Endothelial cell of umbilical vein (primary cell): ENCODE measurements around the gene TSHB. TPM values are rescaled to one million over a fixed set of nuclear protein-coding genes. Genes with fewer than 3 reads are reported as not detected.

Experiments
- BruUV-seq: library from RNA; stranded (reverse); fragments of 400-500 nt; replicated peaks from 2 replicates; lab custom pipeline; 2021; lab: Mats Ljungman, UMichigan
- CTCF ChIA-PET: fragments of 300-600, 350-600 bp; sonication (Branson Sonifier 250); formaldehyde crosslinking; loops from one replicate; lab custom pipeline; 2021; ENCODE audit warnings: antibody characterized with exemption, inconsistent platforms; lab: Charles Lee
- POLR2A ChIA-PET: fragments of 300-600, 350-600 bp; sonication (Branson Sonifier 250); formaldehyde crosslinking; loops from one replicate; lab custom pipeline; 2021; ENCODE audit warnings: antibody characterized with exemption, inconsistent platforms; lab: Charles Lee
- DNase-seq: peaks from one replicate; pipeline ENCODE4 v3.0.0-alpha.2; 2011; ENCODE audit warnings: low read depth, low spot score
- FAIRE-seq: peaks from 2 replicates; lab custom pipeline; 2011; peaks lifted over from hg19 to GRCh38; lab: Jason Lieb, UNC
- H2AFZ ChIP-seq: 2 replicates; pipeline ENCODE4 v1.6.0; 2012; ENCODE audit warnings: low read depth, low read length, control low read depth, inconsistent platforms
- H3K27ac ChIP-seq: 2 replicates; pipeline ENCODE4 v1.5.1; 2011; ENCODE audit warnings: low read depth, mild to moderate bottlenecking, control low read depth, low read length, moderate library complexity; ENCODE audit not compliant: insufficient read depth
- H3K27me3 ChIP-seq, 2 experiments: 2 replicates each; pipeline versions ENCODE4 v1.6.0 to v1.6.1; 2011; ENCODE audit warnings: low read length in 2 of 2, mixed read lengths in 1 of 2; ENCODE audit not compliant: control insufficient read depth in 2 of 2, insufficient read depth in 2 of 2
- H3K36me3 ChIP-seq, 2 experiments: 2 replicates in 1 of 2; 3 replicates in 1 of 2; pipeline ENCODE4 v1.5.1; 2011; ENCODE audit warnings: low read length in 2 of 2, mild to moderate bottlenecking in 1 of 2, moderate library complexity in 1 of 2; ENCODE audit not compliant: control insufficient read depth in 2 of 2, insufficient read depth in 2 of 2; ENCODE audit errors: extremely low read depth in 1 of 2
- H3K4me1 ChIP-seq: 3 replicates; pipeline ENCODE4 v1.5.1; 2011; ENCODE audit warnings: mild to moderate bottlenecking, low read length; ENCODE audit not compliant: control insufficient read depth, insufficient read depth; ENCODE audit errors: extremely low read depth
- H3K4me2 ChIP-seq: 2 replicates; pipeline ENCODE4 v1.6.1; 2011; ENCODE audit warnings: low read length, control low read depth, mixed read lengths; ENCODE audit not compliant: insufficient read depth
- H3K4me3 ChIP-seq, 3 experiments: fragments of 200-600 bp in 1 of 3; sonication (generic), shearing (Covaris generic) in 1 of 3; replicated peaks in 1 of 3; 2 replicates each; pipeline ENCODE4 v1.5.1; 2011 to 2016; ENCODE audit warnings: control low read depth in 3 of 3, low read length in 3 of 3, mild to moderate bottlenecking in 2 of 3, inconsistent platforms in 1 of 3, low read depth in 1 of 3, moderate library complexity in 1 of 3; ENCODE audit not compliant: insufficient read depth in 1 of 3
- H3K79me2 ChIP-seq: 2 replicates; pipeline ENCODE4 v1.6.0; 2012; ENCODE audit warnings: low read length, inconsistent platforms; ENCODE audit not compliant: control insufficient read depth, insufficient read depth
- H3K9ac ChIP-seq: replicated peaks from 2 replicates; pipeline ENCODE3; 2011; ENCODE audit warnings: low read length, control low read depth; ENCODE audit not compliant: insufficient read depth; ENCODE audit errors: extremely low read depth
- H3K9me1 ChIP-seq: replicated peaks from 3 replicates; pipeline ENCODE4 v1.6.0; 2011; ENCODE audit warnings: mild to moderate bottlenecking, low read length; ENCODE audit not compliant: control insufficient read depth, insufficient read depth; ENCODE audit errors: extremely low read depth
- H3K9me3 ChIP-seq: replicated peaks from 2 replicates; pipeline ENCODE4 v1.5.1; 2012; ENCODE audit warnings: low read length, inconsistent platforms; ENCODE audit not compliant: control insufficient read depth, insufficient read depth
- H4K20me1 ChIP-seq: replicated peaks from 2 replicates; pipeline ENCODE3; 2011; ENCODE audit warnings: mild to moderate bottlenecking, low read length; ENCODE audit not compliant: control insufficient read depth, insufficient read depth; ENCODE audit errors: extremely low read depth
- EZH2 ChIP-seq: IDR thresholded peaks from 2 replicates; pipeline ENCODE4 v1.6.1; 2012; ENCODE audit warnings: borderline replicate concordance, low read depth, mild to moderate bottlenecking, moderate library complexity, low read length, inconsistent platforms; ENCODE audit not compliant: severe bottlenecking
- FOS ChIP-seq: IDR thresholded peaks from 2 replicates; pipeline ENCODE4 v1.6.1; 2011; ENCODE audit warnings: mild to moderate bottlenecking, low read length, moderate library complexity, borderline replicate concordance; ENCODE audit not compliant: insufficient read depth
- GATA2 ChIP-seq: IDR thresholded peaks from 2 replicates; pipeline ENCODE4 v1.7.0; 2011; ENCODE audit warnings: low read depth, mild to moderate bottlenecking, moderate library complexity, mixed read lengths, low read length; ENCODE audit not compliant: insufficient read length, insufficient read depth
- JUN ChIP-seq: IDR thresholded peaks from 2 replicates; pipeline ENCODE4 v1.6.1; 2011; ENCODE audit warnings: borderline replicate concordance, low read depth; ENCODE audit not compliant: insufficient read length, insufficient read depth
- MYC ChIP-seq: IDR thresholded peaks from one replicate; pipeline ENCODE4 v1.6.1; 2011; ENCODE audit warnings: mild to moderate bottlenecking, low read depth, low read length
- POLR2A ChIP-seq: IDR thresholded peaks from 2 replicates; pipeline ENCODE4 v1.6.1; 2012; ENCODE audit warnings: low read depth, mild to moderate bottlenecking, control low read depth, low read length
- POLR2AphosphoS5 ChIP-seq: IDR thresholded peaks from 2 replicates; pipeline ENCODE4 v1.6.1; 2012; ENCODE audit warnings: low read depth, mild to moderate bottlenecking, control low read depth, low read length, moderate library complexity; ENCODE audit not compliant: insufficient read depth
- dilution Hi-C: fragments of 300-500 bp; cut with MboI; formaldehyde crosslinking; loops from one replicate; pipeline ENCODE4 v1.15.0; 2019; ENCODE audit warnings: low sequenced_read_pairs; ENCODE audit not compliant: extremely low pct_ligation_motif_present
- intact Hi-C: fragments of 100-400 bp; cut with micrococcal nuclease; formaldehyde crosslinking; loops from one replicate; pipeline ENCODE4 v1.10.0; 2022
- polyA plus RNA-seq, 4 experiments: library from polyadenylated mRNA; depleted of rRNA in 3 of 4; stranded (reverse) in 3 of 4; unstranded in 1 of 4; fragments of >200 nt; gene quantifications; 2 replicates each; pipeline versions ENCODE4 v1.2.1 to v1.2.3, GENCODE V29; 2011 to 2012; ENCODE audit warnings: missing spikeins in 1 of 4
- total RNA-seq: library from RNA; stranded (reverse); gene quantifications from 2 replicates; pipeline ENCODE4 v1.2.3, GENCODE V29; 2021
- TF ChIP-seq, protein P1 (sequence below), 2 donors: IDR thresholded peaks; 1 replicate in 1 of 2; 2 replicates in 1 of 2; pipeline ENCODE4 v1.5.1; 2011; ENCODE audit warnings: low read length in 2 of 2, mild to moderate bottlenecking in 2 of 2, moderate library complexity in 2 of 2, control low read depth in 1 of 2, inconsistent platforms in 1 of 2, low read depth in 1 of 2; ENCODE audit not compliant: insufficient read depth in 1 of 2; ENCODE audit errors: extremely low read depth in 1 of 2
- TF ChIP-seq, protein P2 (sequence below): IDR thresholded peaks from 2 replicates; pipeline ENCODE4 v1.6.1; 2011; ENCODE audit not compliant: insufficient read depth, insufficient read length

Gene TSHB
- total and polyA plus RNA-seq, 2 donors (not counting 3 experiments of a cell fraction or from before 2014, with no cell fraction given), result not detected

DNA sequence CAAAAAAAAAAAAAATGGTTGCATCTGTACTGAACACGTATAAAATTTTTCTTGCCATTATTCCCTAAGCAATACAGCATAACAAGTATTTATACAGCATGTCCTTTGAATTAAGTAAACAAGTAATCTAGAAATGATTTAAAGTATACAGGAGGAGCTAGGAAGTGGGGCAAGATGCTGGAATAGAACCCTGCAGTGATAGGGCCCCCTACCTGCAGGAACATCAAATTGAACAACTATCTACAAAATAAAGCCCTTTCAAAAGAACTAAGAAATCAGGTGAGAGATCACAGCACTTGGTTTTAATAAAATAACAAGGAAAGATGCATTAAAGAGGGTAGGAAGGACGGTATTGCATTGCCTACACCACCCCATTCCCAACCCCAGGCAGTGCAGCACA is 10.9 kb downstream of the TSHB start:
- peaks cover 4 to 8% of the 10 kb centered on the region in 2 experiments for H3K27me3 ChIP-seq
- TF ChIP-seq POLR2AphosphoS5 (no peak), MYC (no peak), GATA2 (no peak), POLR2A (no peak), JUN (no peak), EZH2 (no peak), FOS (no peak)
- TF ChIP-seq, protein P1, sequence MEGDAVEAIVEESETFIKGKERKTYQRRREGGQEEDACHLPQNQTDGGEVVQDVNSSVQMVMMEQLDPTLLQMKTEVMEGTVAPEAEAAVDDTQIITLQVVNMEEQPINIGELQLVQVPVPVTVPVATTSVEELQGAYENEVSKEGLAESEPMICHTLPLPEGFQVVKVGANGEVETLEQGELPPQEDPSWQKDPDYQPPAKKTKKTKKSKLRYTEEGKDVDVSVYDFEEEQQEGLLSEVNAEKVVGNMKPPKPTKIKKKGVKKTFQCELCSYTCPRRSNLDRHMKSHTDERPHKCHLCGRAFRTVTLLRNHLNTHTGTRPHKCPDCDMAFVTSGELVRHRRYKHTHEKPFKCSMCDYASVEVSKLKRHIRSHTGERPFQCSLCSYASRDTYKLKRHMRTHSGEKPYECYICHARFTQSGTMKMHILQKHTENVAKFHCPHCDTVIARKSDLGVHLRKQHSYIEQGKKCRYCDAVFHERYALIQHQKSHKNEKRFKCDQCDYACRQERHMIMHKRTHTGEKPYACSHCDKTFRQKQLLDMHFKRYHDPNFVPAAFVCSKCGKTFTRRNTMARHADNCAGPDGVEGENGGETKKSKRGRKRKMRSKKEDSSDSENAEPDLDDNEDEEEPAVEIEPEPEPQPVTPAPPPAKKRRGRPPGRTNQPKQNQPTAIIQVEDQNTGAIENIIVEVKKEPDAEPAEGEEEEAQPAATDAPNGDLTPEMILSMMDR (IDR thresholded peaks at IDR 0.05; ENCODE audit: extremely low read depth in 1 of 2, insufficient read depth in 1 of 2, low read depth in 1 of 2, low read length in 2 of 2), result no peak
- TF ChIP-seq, protein P2, sequence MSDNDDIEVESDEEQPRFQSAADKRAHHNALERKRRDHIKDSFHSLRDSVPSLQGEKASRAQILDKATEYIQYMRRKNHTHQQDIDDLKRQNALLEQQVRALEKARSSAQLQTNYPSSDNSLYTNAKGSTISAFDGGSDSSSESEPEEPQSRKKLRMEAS, result no peak
- H3K9ac ChIP-seq, result no peak overlapping the region
- DNase-seq (no peak), FAIRE-seq (no peak)
- H2AFZ ChIP-seq, result no peak overlapping the region
- no peaks in the 10 kb centered on the region for H4K20me1 ChIP-seq
- no peaks in the 10 kb centered on the region for H3K79me2 ChIP-seq
- intact Hi-C loops, result loop anchor here (10.0 kb wide), 1 partner anchor 696 kb away; no protein-coding TSS in a partner anchor
- no peaks in the 10 kb centered on the region for H3K4me1 ChIP-seq
- BruUV-seq, result no TSS peak
- H3K4me2 ChIP-seq, result no peak overlapping the region
- H3K4me3 ChIP-seq, result no peak overlapping the region
- CTCF ChIA-PET, result interaction anchor here (0.9 to 2.0 kb wide), 3 partner anchors 8 to 17 kb away, joined by 3 to 8 read pairs (median 4); no protein-coding TSS in a partner anchor
- no peaks in the 10 kb centered on the region for H3K36me3 ChIP-seq
- no peak overlapping the region for H3K27ac ChIP-seq
- no peaks in the 10 kb centered on the region for H3K9me1 ChIP-seq
- no peaks in the 10 kb centered on the region for H3K9me3 ChIP-seq
- dilution Hi-C loops, result no loop called here
- POLR2A ChIA-PET, result no interaction called here
